Upper lobe of left lung (tissue), 4 donors: Measurements from ENCODE around the gene SLC18A3.

ENCODE experiments used
- CTCF ChIP-seq, 6 experiments: fragments of 450-650 bp in 4 of 6; fragments of 200-600 bp in 2 of 6; sonication (generic) in 2 of 6; IDR thresholded peaks; one replicate each; pipeline ENCODE4 v1.5.1; 2016 to 2019; ENCODE audit warnings: antibody characterized with exemption in 6 of 6
- EP300 ChIP-seq, 4 donors: sonication (generic); formaldehyde crosslinking; IDR thresholded peaks; one replicate each; pipeline ENCODE4 v1.5.1; 2017; ENCODE audit warnings: antibody characterized with exemption in 4 of 4, control low read depth in 2 of 4
- POLR2A ChIP-seq, 4 donors: fragments of 450-650 bp; IDR thresholded peaks; one replicate each; pipeline ENCODE4 v1.5.1; 2016 to 2017; ENCODE audit warnings: antibody characterized with exemption in 4 of 4, mild to moderate bottlenecking in 2 of 4

GRCh38 chr10:49627038-49627437 is 16.9 kb downstream of the SLC18A3 start:
- TF ChIP-seq CTCF (IDR thresholded peaks at IDR 0.05) (no peak), EP300 (IDR thresholded peaks at IDR 0.05) (no peak), POLR2A (IDR thresholded peaks at IDR 0.05) (no peak)
